B cell (primary cell): Measurements from ENCODE around the gene PTPRN2. TPM values are rescaled to one million over a fixed set of nuclear protein-coding genes. Genes with fewer than 3 reads are reported as not detected.

Experiments used
- ATAC-seq: fragments of 200-7000 bp; cut with Tn5 transposase; one replicate; pipeline ENCODE4 v1.10.0; 2021; ENCODE audit warnings: low read depth, mild to moderate bottlenecking, moderate number of reproducible peaks, moderate library complexity
- CTCF ChIA-PET: fragments of 350-600 bp; sonication (Branson Sonifier 250); formaldehyde crosslinking; loops from one replicate; lab custom pipeline; 2021; ENCODE audit warnings: antibody characterized with exemption, inconsistent platforms; lab: Charles Lee
- POLR2A ChIA-PET: fragments of 350-600 bp; sonication (Branson Sonifier 250); formaldehyde crosslinking; loops from one replicate; lab custom pipeline; 2021; ENCODE audit warnings: antibody characterized with exemption; lab: Charles Lee
- DNase-seq: peaks from one replicate; pipeline ENCODE4 v3.0.0; 2013
- H2AFZ ChIP-seq: 2 replicates; pipeline ENCODE4 v1.6.1; 2012; ENCODE audit warnings: mild to moderate bottlenecking, low read depth, low read length; ENCODE audit not compliant: insufficient read depth, poor library complexity, severe bottlenecking
- H3K27ac ChIP-seq, 2 donors: 1 replicate in 1 of 2; 2 replicates in 1 of 2; pipeline ENCODE4 v1.5.1; 2012 to 2013; ENCODE audit warnings: low read length in 2 of 2, mild to moderate bottlenecking in 2 of 2, moderate library complexity in 1 of 2
- H3K27me3 ChIP-seq, 4 experiments: fragments of 200-600 bp in 1 of 4; sonication (generic) in 1 of 4; replicated peaks in 1 of 4; 1 replicate in 2 of 4; 2 replicates in 2 of 4; pipeline versions ENCODE4 v1.6.1 to v1.7.0; 2013 to 2016; ENCODE audit warnings: low read length in 3 of 4, mild to moderate bottlenecking in 2 of 4, mixed read lengths in 1 of 4, moderate library complexity in 1 of 4; ENCODE audit not compliant: insufficient read depth in 4 of 4, control insufficient read depth in 3 of 4; ENCODE audit errors: control extremely low read depth in 1 of 4
- H3K36me3 ChIP-seq, 2 experiments: replicated peaks in 1 of 2; 1 replicate in 1 of 2; 2 replicates in 1 of 2; pipeline versions ENCODE4 v1.6.1 to v1.7.1; 2013; ENCODE audit warnings: low read length in 1 of 2; ENCODE audit not compliant: insufficient read depth in 2 of 2, control insufficient read depth in 1 of 2; ENCODE audit errors: control extremely low read depth in 1 of 2, extremely low read depth in 1 of 2
- H3K4me1 ChIP-seq, 2 donors: fragments of 200-600 bp in 1 of 2; sonication (generic) in 1 of 2; 1 replicate in 1 of 2; 2 replicates in 1 of 2; pipeline versions ENCODE4 v1.5.1 to v1.6.1; 2013 to 2017; ENCODE audit warnings: low read length in 2 of 2; ENCODE audit not compliant: control insufficient read depth in 2 of 2, insufficient read depth in 2 of 2
- H3K4me2 ChIP-seq: replicated peaks from 2 replicates; pipeline ENCODE3; 2012; ENCODE audit warnings: mild to moderate bottlenecking, low read depth, low read length; ENCODE audit not compliant: poor library complexity, severe bottlenecking
- H3K4me3 ChIP-seq, 5 experiments: fragments of 200-600 bp in 1 of 5; sonication (generic) in 1 of 5; 1 replicate in 3 of 5; 2 replicates in 2 of 5; pipeline versions ENCODE4 v1.5.1 to v1.7.0; 2011 to 2016; ENCODE audit warnings: low read length in 4 of 5, mild to moderate bottlenecking in 4 of 5, low read depth in 2 of 5, control low read depth in 1 of 5, moderate library complexity in 1 of 5; ENCODE audit not compliant: insufficient read depth in 1 of 5; ENCODE audit errors: control extremely low read depth in 1 of 5, extremely low read depth in 1 of 5
- H3K79me2 ChIP-seq: fragments of 200-600 bp; sonication (generic); one replicate; pipeline ENCODE4 v1.6.0; 2016; ENCODE audit warnings: low read length; ENCODE audit not compliant: control insufficient read depth, insufficient read depth
- H3K9ac ChIP-seq: fragments of 200-600 bp; sonication (generic); 2 replicates; pipeline ENCODE4 v1.6.1; 2017; ENCODE audit warnings: mild to moderate bottlenecking, low read length, moderate library complexity
- H3K9me3 ChIP-seq, 3 donors: one replicate each; pipeline versions ENCODE4 v1.6.1 to v1.7.1; 2013; ENCODE audit warnings: low read length in 2 of 3; ENCODE audit not compliant: control insufficient read depth in 2 of 3, insufficient read depth in 1 of 3; ENCODE audit errors: control extremely low read depth in 1 of 3
- H4K20me1 ChIP-seq: 2 replicates; pipeline ENCODE4 v1.6.0; 2012; ENCODE audit warnings: mild to moderate bottlenecking, low read length; ENCODE audit not compliant: insufficient read depth, control insufficient read depth, poor library complexity, severe bottlenecking
- H3K27ac Mint-ChIP-seq: one replicate; pipeline ENCODE4 v1.8.0; 2021; ENCODE audit warnings: mixed read lengths
- H3K27me3 Mint-ChIP-seq: one replicate; pipeline ENCODE4 v1.8.0; 2021; ENCODE audit warnings: mixed read lengths
- H3K4me1 Mint-ChIP-seq: one replicate; pipeline ENCODE4 v1.8.0; 2021; ENCODE audit warnings: mixed read lengths
- H3K4me3 Mint-ChIP-seq: one replicate; pipeline ENCODE4 v1.8.0; 2021; ENCODE audit warnings: mixed read lengths
- H3K9me3 Mint-ChIP-seq: one replicate; pipeline ENCODE4 v1.8.0; 2022; ENCODE audit warnings: mixed read lengths; ENCODE audit not compliant: insufficient read depth
- EZH2 ChIP-seq: IDR thresholded peaks from 2 replicates; pipeline ENCODE4 v1.6.1; 2012; ENCODE audit warnings: borderline replicate concordance, low read depth, mild to moderate bottlenecking, moderate library complexity, low read length; ENCODE audit not compliant: insufficient read depth, poor library complexity, severe bottlenecking
- WGBS: methylation state at CpG from one replicate; pipeline ENCODE4 v1.1.5; 2013; ENCODE audit warnings: missing lambda C conversion rate; ENCODE audit not compliant: insufficient coverage; 5-methylcytosine and 5-hydroxymethylcytosine counted together
- intact Hi-C: fragments of 100-400 bp; cut with micrococcal nuclease; formaldehyde crosslinking; loops from one replicate; pipeline ENCODE4 v1.10.0; 2022
- polyA plus RNA-seq: library from polyadenylated mRNA; depleted of rRNA; stranded (reverse); fragments of >200 nt; gene quantifications from 2 replicates; pipeline ENCODE4 v1.2.3, GENCODE V29; 2012
- total RNA-seq, 2 donors: library from RNA; stranded (reverse); fragments of 120-200 nt in 1 of 2; gene quantifications; 1 replicate in 1 of 2; 2 replicates in 1 of 2; pipeline versions ENCODE4 v1.2.3 to v1.2.4, GENCODE V29; 2013 to 2022
- TF ChIP-seq, protein P1 (sequence below): fragments of 200-600 bp; IDR thresholded peaks from one replicate; pipeline ENCODE4 v1.8.0; 2022; ENCODE audit warnings: antibody characterized with exemption, mild to moderate bottlenecking

PTPRN2 gene
- total and polyA plus RNA-seq, 2 donors (not counting 1 experiment from before 2014, with no cell fraction given), result 2.0 to 5.0 TPM

DNA sequence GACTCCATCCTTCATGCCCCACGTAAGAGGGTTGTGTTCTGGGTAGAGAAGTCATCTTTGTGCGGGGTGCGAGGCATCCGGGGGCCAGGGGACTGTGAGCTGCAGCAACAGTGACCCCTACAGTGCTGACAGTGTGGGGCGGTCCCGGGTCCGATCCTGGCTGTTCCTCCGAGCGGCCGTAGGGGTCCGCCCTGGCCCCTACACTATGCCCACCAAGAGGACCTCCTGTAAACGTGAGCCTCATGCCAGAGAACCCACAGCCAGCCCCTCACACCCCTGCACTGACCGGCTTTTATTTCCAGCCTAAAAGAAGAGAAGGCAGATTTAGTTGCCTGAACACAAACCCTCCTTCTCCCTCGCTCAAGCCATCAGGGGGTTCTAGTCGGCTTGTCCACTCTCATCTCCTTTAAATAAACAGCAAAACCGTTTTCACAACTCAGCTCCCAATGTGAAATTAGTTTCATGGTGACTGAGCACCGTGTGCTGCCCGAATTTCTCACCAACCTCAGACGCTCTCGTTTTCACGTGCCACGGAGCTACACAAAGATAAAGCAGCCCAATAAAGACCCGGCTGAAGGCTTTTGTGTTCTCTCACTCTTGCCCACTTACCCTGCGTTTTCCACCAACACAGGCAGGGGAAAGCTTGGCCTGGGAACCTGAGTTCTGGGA, 588.6 kb downstream of the PTPRN2 start:
- TF ChIP-seq EZH2, result no peak
- TF ChIP-seq, protein P1, sequence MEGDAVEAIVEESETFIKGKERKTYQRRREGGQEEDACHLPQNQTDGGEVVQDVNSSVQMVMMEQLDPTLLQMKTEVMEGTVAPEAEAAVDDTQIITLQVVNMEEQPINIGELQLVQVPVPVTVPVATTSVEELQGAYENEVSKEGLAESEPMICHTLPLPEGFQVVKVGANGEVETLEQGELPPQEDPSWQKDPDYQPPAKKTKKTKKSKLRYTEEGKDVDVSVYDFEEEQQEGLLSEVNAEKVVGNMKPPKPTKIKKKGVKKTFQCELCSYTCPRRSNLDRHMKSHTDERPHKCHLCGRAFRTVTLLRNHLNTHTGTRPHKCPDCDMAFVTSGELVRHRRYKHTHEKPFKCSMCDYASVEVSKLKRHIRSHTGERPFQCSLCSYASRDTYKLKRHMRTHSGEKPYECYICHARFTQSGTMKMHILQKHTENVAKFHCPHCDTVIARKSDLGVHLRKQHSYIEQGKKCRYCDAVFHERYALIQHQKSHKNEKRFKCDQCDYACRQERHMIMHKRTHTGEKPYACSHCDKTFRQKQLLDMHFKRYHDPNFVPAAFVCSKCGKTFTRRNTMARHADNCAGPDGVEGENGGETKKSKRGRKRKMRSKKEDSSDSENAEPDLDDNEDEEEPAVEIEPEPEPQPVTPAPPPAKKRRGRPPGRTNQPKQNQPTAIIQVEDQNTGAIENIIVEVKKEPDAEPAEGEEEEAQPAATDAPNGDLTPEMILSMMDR, result no peak
- Histone ChIP-seq H3K9me3 (peaks cover 0 to 24% (median 2%) of the 10 kb centered on the region in 3 donors), H3K4me2 (no peak overlapping the region)

DNA sequence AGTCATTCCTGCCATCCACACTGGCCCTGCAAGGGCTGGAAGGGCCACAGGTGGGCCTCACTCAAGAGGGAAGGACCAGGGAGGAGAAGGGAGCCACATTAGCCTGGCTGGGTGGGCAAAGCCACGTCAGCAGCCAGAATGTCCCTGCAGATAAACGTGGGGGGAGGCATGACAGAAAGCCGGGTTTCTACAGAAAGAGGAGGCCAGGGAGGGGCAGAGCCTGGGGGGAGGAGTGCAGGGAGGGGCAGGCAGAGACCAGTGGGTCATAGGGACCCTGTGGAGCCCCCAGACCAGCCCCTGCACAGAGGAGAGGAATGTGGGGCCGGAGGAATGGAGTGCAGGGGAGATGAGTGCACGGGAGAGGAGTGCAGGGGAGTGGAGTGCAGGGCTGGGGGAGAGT, 590.2 kb downstream of the PTPRN2 start:
- no peak overlapping the region for H3K27ac Mint-ChIP-seq
- intact Hi-C loops, result no loop called here
- POLR2A ChIA-PET, result no interaction called here
- H3K27me3 ChIP-seq, result no peaks in the 10 kb centered on the region
- CTCF ChIA-PET, result no interaction called here
- H3K4me3 Mint-ChIP-seq, result no peak overlapping the region
- H3K9ac ChIP-seq, result no peak overlapping the region
- TF ChIP-seq EZH2, result no peak
- TF ChIP-seq, protein P1, result no peak
- H3K4me1 Mint-ChIP-seq, result no peaks in the 10 kb centered on the region
- no peak for DNase-seq
- H2AFZ ChIP-seq, result no peak overlapping the region
- 70% methylated on average over 4 of the region's 5 CpGs for WGBS
- no peaks in the 10 kb centered on the region for H3K27me3 Mint-ChIP-seq
- peaks cover 0 to 17% (median 2%) of the 10 kb centered on the region in 3 donors for H3K9me3 ChIP-seq
- no peaks in the 10 kb centered on the region for H4K20me1 ChIP-seq
- H3K4me1 ChIP-seq, result no peaks in the 10 kb centered on the region
- no peak overlapping the region for H3K27ac ChIP-seq
- H3K4me2 ChIP-seq, result no peak overlapping the region
- ATAC-seq, result no peak
- H3K79me2 ChIP-seq, result no peaks in the 10 kb centered on the region
- H3K4me3 ChIP-seq, result no peak overlapping the region
- no peaks in the 10 kb centered on the region for H3K9me3 Mint-ChIP-seq
- no peaks in the 10 kb centered on the region for H3K36me3 ChIP-seq

More for the DNA sequence above, 588.6 kb downstream of the PTPRN2 start:
- POLR2A ChIA-PET, result no interaction called here
- WGBS, result 81% methylated on average over 24 of the region's 24 CpGs
- H4K20me1 ChIP-seq, result no peaks in the 10 kb centered on the region
- H3K4me1 ChIP-seq, result no peaks in the 10 kb centered on the region
- intact Hi-C loops, result no loop called here
- H3K4me3 ChIP-seq, result no peak overlapping the region
- DNase-seq (no peak), ATAC-seq (no peak)
- no peaks in the 10 kb centered on the region for H3K79me2 ChIP-seq
- Mint-ChIP-seq H3K4me1 (no peaks in the 10 kb centered on the region), H3K27me3 (no peaks in the 10 kb centered on the region), H3K27ac (no peak overlapping the region), H3K4me3 (no peak overlapping the region), H3K9me3 (no peaks in the 10 kb centered on the region)
- H3K9ac ChIP-seq, result no peak overlapping the region
- H3K27me3 ChIP-seq, result no peaks in the 10 kb centered on the region
- H3K27ac ChIP-seq, result no peak overlapping the region
- no peak overlapping the region for H2AFZ ChIP-seq
- CTCF ChIA-PET, result no interaction called here
- no peaks in the 10 kb centered on the region for H3K36me3 ChIP-seq
